SHP77 (cell line): ENCODE results near the gene NPEPL1.

Experiments
- DNase-seq, 2 experiments: peaks; one replicate each; lab custom pipeline; 2025; lab: John Stamatoyannopoulos, UW

The NPEPL1 gene

GRCh38 chr20:58701431-58702160, 9.0 kb downstream of the NPEPL1 start:
- no peak for DNase-seq

- DNase-seq, result no peak
Measured at GRCh38 chr20:58702161-58702510, 9.5 kb downstream of the NPEPL1 start.

- no peak for DNase-seq
Measured at GRCh38 chr20:58702859-58703648, 10.5 kb downstream of the NPEPL1 start.

GRCh38 chr20:58703765-58704371, 11.3 kb downstream of the NPEPL1 start:
- no peak for DNase-seq

GRCh38 chr20:58705208-58705926, 12.8 kb downstream of the NPEPL1 start:
- DNase-seq, result no peak

GRCh38 chr20:58706150-58706892, 13.7 kb downstream of the NPEPL1 start:
- DNase-seq, result no peak

- no peak for DNase-seq
Measured at GRCh38 chr20:58706975-58707681, 14.5 kb downstream of the NPEPL1 start.

- DNase-seq, result no peak
Measured at GRCh38 chr20:58707770-58708169, 15.2 kb downstream of the NPEPL1 start.

- DNase-seq, result no peak
Measured at GRCh38 chr20:58708246-58708931, 15.8 kb downstream of the NPEPL1 start.

- DNase-seq, result no peak
Measured at GRCh38 chr20:58709013-58709702, 16.6 kb downstream of the NPEPL1 start.

- no peak for DNase-seq
Measured at GRCh38 chr20:58709703-58710039, 17.1 kb downstream of the NPEPL1 start.

GRCh38 chr20:58710481-58711265, 18.1 kb downstream of the NPEPL1 start:
- no peak for DNase-seq

- no peak for DNase-seq
Measured at GRCh38 chr20:58711266-58712051, 18.9 kb downstream of the NPEPL1 start.

- no peak for DNase-seq
Measured at GRCh38 chr20:58712151-58712791, 19.7 kb downstream of the NPEPL1 start.

GRCh38 chr20:58712806-58713731, 20.5 kb downstream of the NPEPL1 start:
- DNase-seq, result no peak

- DNase-seq, result no peak
Measured at GRCh38 chr20:58713801-58714339, 21.3 kb downstream of the NPEPL1 start.
